HT-29 (cell line): Measurements from ENCODE around the gene ADPRHL1. TPM values are rescaled to one million over a fixed set of nuclear protein-coding genes. Genes with fewer than 3 reads are reported as not detected.
A peak's percentile ranks its signal among the peaks of the same experiment; 100 is the strongest.
"Not testable (repeated sequence)": the region's sequence is repeated elsewhere in the genome, so short reads cannot be mapped to it uniquely, and the experiment has no call there.

Experiments used
- DNase-seq: peaks from one replicate; pipeline ENCODE4 v3.0.0-alpha.2; 2015; ENCODE audit warnings: low spot score
- total RNA-seq: library from RNA; depleted of rRNA; stranded (reverse); fragments of >200 nt; shearing (Covaris generic); gene quantifications from 2 replicates; pipeline ENCODE4 v1.2.3, GENCODE V29; 2014

Gene ADPRHL1
- total RNA-seq, 1 experiment from 2014 or later, result 3.3 TPM

DNA sequence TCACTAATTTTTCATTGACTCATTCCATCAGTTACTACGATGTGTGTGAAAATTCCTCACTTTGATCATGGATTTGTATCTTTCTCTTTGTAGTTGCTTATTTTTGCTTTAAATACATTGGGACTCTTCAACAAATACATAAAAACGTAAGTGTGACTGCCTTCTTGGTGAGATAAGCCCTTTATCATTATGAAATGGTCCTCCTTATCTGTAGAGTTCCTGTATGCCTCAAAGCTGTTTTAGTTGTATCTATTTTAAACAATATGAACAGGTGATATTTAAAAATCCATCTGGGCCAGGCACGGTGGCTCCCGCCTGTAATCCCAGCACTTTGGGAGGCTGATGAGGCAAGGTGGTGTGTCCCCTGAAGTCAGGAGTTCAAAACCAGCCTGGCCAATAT, 25.9 kb upstream of the ADPRHL1 start:
- no peak for DNase-seq

DNA sequence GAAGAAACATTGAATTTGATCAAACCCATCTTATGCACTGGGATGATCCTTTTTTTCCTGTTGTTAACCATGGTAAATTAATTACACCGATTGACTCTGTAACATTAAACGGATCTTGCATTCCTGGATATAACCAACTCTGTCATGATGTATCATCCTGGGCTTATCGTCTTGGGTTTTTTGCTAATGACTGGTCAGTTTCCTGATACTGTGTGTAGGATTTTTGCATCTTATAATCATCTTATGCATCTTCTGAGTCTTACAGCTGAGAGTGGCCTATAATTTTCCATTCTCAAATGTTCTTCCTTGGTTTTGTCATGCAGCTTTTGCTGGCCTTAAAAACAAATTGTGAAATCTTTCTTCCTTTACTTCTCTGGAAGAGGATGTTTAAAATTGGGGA, 24.4 kb upstream of the ADPRHL1 start:
- no peak for DNase-seq

DNA sequence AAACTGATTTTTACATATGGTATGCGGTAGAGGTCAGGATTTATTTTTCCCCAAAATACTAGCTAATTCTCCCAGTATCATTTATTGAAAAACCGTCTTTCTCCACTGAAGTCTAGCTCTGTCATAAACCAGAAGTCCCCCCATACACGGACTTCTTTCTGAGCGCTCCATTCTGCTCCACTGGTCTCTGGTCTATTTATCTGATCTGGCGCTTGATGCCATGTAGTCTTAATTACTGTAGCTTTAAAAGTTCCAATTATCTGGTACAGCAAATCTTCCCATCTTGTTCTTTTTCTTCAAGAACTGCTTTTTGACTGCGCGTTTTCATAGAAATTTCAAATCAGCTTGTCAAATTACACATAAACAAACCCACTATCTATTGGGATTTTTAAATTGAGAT, 23.5 kb upstream of the ADPRHL1 start:
- no peak for DNase-seq

DNA sequence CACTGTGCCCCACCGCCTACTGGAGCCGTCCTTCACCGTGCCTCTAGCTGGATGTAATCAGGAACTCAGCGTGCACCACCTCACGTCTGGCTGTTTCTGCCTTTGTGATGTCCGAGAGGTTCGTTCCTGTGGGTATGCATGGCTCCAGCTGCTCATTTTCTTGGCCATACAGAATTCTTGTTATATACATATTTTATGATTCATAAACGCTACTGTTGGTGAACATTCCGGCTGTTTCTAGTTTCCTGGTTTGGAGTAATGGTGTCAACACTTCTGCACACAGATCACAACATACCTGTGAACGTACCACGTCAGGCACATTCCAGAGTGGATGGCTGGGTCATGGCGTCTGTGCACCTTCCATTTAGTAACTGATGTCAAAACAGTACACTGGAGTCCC, 22.6 kb upstream of the ADPRHL1 start:
- no peak for DNase-seq

DNA sequence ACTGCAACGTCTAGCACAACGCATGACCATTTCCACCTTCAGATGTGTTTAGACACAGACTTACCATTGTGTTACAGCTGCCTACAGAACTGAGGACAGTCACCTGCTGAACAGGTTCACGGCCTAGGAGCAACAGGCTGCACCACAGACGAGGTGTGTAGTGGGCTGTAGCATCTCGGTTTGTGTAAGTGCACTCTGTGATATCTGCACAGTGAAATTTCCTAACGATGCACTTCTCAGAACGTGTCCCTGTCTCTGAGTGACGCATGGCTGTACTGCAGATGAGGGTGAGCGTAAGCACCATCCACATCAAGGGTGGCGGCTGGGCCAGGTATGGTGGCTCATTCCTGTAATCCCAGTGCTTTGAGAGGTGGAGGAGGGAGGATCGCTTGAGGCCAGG, 22.0 kb upstream of the ADPRHL1 start:
- no peak for DNase-seq

DNA sequence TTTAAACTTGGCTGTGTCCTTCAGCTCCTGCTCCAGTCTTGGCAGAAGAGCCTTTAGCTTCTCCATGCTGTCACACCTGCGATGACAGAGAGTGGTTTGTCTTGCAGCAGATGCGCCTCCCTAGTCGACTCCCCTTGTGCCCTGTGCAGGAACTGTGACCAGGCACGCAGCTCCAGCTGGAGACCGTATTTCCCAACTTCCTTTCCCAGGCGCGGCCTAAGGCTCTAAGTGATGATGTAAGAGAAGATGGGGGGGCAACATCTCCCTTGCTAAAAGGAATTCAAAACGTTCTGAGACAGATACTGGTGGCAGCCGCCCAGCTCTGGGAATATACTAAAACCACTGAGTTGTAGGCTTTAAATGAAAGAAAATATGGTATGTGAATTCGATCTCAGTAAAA, 20.9 kb upstream of the ADPRHL1 start:
- DNase-seq, result no peak

DNA sequence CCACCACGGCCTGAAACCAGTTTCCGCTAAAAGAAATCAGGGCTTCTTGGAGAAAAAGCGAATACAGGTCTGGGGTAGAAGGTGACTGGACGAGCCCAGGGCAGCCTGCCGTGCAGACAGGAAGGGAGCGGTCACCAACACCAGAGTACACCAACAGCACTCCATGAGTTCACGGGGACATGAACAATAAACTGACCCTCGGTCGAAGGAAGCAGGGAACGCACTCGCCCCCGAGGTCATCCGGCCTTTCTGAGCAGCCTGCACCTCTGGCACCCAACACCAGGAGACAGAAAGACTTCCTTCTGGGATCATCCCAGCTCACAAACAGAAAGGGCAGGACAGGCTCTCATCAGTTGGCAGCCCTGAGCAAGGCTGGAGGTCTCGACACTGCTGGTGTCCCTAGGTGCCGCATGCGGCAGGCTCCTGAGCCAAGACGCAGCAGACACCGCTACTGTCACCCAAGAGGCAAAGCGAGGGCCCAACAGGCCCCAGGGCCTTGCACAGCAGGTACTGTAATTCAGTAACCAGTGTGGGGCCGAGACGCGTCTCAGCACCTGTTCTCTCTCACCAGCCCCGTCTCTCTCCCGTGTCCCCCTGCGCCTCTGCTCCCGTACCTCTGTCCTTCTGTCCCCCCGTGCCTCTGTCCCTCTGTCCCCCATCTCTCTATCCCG, 19.2 kb upstream of the ADPRHL1 start:
- no peak for DNase-seq

DNA sequence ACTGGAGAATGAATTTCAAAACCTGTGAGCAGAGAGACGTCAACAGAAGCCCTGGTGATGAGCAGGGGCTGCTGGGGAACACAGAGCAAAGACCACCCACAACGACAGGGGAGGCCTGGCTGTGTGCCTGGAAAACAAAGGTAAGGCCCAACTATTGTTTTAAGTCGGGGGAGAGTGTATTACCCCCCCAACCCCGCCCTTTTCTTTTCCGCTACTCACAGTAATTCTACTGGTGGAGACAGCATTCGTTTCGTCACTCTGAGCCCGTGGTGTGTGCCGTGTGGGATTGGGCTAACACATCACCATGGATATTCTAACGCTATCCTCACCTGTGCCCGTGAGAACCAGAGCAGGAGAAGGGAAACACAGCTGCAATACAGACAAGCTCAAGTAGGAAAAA, 18.6 kb upstream of the ADPRHL1 start:
- no peak for DNase-seq

DNA sequence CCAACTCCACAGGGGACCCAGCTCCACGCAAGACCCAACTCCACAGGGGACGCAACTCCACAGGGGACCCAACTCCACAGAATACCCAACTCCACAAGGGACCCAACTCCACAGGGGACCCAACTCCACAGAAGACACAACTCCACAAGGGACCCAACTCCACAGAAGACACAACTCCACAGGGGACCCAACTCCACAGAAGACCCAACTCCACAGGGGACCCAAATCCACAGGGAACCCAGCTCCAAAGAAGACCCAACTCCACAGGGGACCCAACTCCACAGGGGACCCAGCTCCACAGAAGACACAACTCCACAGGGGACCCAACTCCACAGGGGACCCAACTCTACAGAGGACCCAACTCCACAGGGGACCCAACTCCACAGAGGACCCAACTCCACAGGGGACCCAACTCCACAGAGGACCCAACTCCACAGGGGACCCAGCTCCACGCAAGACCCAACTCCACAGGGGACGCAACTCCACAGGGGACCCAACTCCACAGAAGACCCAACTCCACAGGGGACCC, 17.4 kb upstream of the ADPRHL1 start:
- not testable (repeated sequence) for DNase-seq

DNA sequence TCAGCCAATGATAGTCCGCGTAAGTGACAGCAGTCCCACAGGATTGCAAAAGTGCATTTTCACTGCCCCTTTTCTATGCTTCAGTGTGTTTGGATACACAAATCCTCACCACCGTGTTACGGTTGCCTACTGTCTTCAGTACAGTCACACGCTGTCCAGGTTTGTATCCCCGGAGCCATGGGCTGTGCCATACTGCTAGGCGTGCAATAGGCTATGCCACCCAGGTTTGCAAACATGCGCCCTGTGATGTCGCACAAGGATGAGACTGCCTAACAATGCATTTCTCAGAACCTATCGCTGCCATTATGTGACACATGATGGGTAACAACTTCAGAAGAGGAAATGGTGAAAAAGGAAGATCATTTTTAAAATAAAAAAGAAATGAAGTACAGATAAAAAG, 16.8 kb upstream of the ADPRHL1 start:
- no peak for DNase-seq

DNA sequence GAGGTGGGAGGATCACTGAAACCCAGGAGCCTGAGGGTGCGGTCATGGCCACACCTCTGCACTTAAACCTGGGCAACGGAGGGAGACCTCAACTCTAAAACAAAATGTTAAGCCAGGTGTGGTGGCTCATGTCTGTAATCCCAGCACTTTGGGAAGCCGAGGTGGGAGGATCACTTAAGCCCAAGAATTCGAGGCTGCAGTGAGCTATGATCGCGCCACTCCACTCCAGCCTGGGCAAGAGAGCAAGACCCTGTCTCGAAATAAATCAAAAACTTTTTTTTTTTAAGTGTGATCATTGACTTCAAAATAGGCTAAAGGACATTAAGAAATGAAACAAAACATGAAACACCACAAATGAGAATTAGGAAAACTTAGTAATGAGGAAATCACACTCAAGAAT, 16.3 kb upstream of the ADPRHL1 start:
- DNase-seq, result no peak

DNA sequence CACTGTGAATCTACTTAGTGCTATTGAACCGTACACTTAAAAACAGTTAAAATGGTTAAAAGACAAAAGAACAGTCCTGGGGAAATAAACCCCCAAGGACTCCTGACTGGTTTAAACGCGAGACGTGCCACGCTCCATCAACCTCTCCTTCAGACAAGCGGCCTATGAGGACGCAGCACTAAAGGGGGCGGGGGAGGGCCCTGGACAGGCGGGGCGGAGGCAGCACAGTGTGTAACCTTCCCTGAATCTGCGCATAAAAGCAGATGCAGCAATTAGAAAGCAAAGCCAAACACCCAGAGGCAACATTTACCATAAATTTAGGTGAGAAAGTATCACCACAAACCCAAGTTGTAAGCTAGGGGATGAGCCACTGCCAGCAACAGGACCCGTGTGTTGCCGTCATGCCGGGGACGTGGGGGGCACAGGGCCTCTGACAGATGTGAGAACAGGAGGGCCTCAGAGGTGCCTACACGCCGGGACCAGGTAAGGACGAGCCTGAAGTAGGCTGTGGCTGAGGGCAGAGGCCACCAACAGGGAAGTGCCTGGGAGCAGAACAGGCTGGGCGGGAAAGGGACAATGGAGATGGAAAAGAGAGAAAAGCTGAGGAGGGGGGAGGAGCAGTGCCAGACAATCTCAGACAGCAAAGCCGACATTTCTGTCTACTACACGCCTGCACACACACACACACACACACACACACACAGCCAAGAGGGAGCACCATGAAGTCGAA, 15.3 kb upstream of the ADPRHL1 start:
- DNase-seq, result no peak

DNA sequence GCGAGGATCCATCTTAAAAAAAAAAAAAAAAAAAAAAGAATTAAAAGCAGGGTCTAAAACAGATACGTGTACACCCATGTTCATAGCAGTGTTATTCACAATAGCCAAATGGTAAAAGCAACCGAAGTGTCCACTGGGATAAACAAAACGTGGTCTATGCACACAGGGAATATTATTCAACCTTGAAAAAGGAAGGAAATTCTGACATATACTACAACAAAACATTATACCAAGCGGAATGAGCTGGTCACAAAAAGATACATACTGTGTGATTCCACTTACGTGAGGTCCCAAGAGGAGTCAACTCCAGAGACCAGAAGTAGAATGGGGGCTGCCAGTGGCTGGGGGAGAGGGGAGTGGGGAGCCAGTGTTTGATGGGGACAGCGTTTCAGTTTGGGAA, 14.7 kb upstream of the ADPRHL1 start:
- no peak for DNase-seq

DNA sequence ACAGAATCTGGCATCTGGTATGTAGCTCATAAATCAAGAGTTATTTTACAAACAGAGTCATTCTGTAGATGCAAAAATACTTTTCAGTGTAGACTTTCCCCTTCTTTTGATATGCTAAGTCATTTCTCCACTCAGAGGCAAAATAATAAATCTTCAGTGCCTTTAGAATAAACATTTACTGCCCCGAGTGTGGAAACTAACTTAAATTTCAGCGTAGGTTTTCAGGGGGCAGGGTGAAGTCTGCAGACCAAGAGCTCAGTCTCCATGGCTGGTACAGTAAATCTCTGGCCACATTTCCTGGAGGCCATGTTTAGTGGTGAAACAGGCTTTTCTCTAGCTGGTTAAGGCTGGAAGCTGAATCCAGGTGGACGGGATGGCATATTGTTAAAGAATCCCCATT, 13.1 kb upstream of the ADPRHL1 start:
- DNase-seq, result no peak

DNA sequence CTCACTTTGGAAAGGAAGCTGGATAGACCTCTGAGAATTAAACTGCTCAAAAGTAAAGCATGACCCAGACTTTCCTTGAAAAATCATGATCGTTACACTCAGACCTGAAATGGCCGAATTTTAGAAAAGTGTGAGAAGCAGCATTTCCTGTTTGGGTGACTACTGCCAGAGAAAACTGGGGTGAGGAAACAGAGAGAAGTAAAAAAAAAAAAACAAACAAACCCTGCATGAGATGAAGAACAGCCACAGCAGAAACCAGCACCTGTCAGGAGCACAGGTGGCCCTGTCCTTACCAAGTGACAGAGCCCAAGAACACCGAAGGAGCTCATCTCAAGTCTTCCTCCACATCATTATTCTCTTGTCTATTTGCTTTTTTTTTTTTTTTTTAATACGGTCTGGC, 12.0 kb upstream of the ADPRHL1 start:
- no peak for DNase-seq

DNA sequence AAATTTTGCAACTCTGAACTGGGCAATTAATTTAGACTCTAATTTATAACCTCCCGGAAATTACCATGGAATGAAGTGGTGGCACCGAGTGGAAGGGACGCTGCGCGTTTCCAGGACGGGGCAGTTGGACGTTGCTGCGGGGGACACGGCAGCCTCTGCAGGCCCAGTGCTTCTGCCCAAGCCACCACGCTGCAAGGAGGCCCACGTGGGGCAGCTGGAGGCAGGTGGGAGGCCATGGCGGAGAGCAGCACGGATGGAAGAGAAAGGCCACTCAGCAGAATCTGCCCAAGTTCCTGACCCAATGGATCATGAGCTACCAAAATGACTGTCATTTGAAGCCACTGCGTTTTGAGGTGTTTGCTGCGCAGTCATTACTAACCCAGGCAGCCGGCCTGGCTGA, 11.2 kb upstream of the ADPRHL1 start:
- DNase-seq, result no peak

DNA sequence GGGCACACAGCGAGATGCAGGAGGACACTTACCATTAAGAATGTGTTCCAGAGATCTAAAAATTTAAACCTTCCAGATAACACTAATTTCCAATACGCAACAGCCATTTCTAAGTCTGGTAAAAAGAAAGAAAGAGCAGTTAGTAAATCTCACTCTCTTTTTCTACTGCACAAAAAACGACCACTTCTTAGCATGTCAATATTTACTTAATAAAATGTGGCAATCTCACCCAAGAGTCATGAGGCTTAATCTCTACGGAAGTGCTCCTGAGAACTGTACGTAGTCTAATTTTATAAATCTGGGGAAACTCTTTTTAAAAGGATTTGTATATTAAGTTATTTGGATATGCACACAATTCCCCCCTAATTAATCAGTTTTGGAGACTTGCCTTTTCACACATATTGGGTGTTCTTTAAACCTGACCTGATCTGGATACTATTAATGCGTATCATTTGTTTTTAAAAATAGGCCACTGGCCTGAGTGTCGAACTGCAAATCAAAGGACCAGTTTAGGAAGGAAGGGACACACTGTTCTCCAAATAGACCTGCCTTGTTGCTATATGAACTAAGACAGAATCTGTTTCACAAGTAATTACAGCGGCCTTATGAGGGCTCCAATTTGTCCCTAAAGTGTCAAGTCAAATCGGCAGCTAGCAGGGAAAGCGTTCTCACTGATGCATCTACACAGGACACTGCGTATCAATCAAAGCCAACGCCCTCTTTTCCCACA, 7.9 kb upstream of the ADPRHL1 start:
- DNase-seq, result no peak

DNA sequence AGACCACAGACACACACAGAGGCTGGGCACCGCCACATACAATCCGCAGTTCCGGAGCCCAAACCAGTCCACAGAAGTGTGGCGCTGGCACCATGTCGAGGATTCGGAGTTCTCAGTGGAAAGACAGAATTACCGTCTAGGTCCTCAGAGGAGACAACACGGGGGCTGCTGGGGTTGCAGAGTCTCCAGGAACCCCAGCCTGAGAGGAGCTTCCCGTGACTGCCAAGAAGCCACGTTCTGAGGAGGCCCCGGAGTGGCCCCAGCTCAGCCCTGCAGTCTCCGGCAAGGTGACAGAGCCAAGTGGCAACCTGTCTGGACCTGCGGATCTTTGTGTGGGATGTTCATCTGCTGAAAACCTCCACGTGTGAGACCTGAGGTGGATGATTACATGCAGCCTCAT, 7.3 kb upstream of the ADPRHL1 start:
- DNase-seq, result no peak

DNA sequence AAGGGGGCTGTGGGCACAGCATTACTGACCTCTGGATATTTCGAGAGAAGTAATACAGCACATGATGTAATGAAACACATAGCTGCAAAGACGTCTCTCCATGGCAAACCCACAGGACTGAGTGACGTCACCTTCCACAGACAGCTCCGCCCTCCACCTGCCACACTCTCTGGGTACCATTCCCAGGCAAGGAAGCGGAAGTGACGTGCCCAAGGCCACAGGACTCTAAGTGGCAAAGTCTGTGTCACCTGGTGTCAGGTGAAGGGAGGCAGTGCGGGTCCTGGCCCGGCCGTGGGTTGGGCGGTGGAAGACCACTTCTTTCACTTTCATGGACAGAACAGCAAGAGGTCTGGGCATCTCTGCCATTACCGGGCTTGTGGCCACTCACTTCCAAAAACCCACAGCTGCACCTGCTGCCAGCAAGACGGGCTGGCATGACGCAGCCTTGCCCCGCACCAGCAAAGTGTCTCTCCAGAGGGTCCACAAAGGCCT, 6.8 kb upstream of the ADPRHL1 start:
- DNase-seq, result no peak

DNA sequence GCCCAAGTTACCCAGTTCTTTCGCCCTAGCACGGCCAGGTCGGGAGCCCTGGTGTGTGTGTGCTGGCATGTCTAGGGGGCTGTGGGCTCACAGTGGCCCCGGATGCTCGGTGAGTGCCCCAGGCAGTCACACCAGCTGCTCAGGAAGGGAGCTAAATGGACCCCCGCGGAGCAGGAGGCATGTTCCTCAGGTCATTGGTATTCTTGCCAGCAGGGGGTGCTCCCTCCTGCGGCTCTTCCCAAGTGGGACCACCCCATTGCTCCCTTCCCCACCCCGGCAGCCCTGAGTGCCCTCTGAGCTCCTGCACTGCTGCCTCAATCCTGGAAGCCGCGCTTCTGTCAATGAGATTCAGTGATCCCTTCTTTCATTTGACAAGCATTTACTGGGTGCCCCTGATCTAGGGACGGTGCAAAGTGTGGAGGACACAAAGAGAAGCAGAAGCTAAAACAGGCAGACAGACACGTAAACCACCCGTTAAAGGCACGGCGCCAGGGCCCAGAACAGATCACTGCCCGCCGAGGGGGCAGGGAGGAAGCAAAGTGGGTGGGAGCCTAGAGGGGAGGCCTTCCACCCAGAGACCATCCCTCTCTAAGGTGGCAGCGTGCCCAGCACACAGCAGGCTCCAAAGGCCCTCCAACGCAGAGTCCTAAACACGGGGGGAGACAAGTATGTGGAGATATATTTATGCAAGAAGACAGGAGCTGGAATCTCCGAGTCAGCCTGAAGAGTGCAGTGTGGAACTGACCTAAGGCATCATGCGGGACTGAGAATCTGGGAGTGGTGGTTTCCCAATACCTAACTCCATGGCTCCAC, 5.2 kb upstream of the ADPRHL1 start:
- peak; percentile 5 for DNase-seq

DNA sequence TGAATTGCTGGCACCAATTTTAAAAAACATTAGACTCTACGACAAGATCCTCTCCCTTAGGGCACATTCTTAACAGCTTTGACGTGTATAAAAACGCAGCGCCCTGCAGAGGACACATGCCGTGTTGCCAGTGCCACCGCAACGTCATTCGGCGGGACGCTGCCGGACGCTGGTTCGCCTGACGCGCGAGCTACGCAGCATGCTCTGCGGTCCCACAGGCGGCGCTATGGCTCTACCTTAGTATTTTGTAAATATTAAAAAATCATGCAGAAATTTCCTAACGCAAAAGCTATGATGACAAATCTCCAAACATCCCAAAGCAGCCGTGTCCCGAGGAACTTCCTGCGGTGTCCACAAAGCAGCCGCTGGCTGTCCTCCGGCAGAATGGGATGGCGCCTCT, 4.2 kb upstream of the ADPRHL1 start:
- no peak for DNase-seq
